GM12864 (cell line): Measurements from ENCODE around the gene KY.

Experiments
- DNase-seq: peaks from one replicate; pipeline ENCODE4 v3.0.0-alpha.2; 2011; ENCODE audit warnings: low read depth
- H3K4me3 ChIP-seq: 2 replicates; pipeline ENCODE4 v1.5.1; 2011; ENCODE audit warnings: mild to moderate bottlenecking, low read depth, low read length, control low read depth
- CTCF ChIP-seq: IDR thresholded peaks from 2 replicates; pipeline ENCODE4 v1.5.1; 2011; ENCODE audit warnings: low read depth, mild to moderate bottlenecking, moderate library complexity, low read length, control low read depth, inconsistent platforms; ENCODE audit errors: missing control alignments

Gene KY

GRCh38 chr3:134672571-134672970 is 21.7 kb upstream of the KY start:
- TF ChIP-seq CTCF, result no peak
- DNase-seq, result no peak

GRCh38 chr3:134667956-134668355 is 17.1 kb upstream of the KY start:
- DNase-seq, result no peak
- TF ChIP-seq CTCF, result no peak
- no peak overlapping the region for H3K4me3 ChIP-seq

More at GRCh38 chr3:134672571-134672970, 21.7 kb upstream of the KY start:
- no peak overlapping the region for H3K4me3 ChIP-seq

GRCh38 chr3:134667406-134667805 is 16.6 kb upstream of the KY start:
- TF ChIP-seq CTCF, result no peak
- DNase-seq, result no peak
- no peak overlapping the region for H3K4me3 ChIP-seq

GRCh38 chr3:134666885-134667284 is 16.1 kb upstream of the KY start:
- TF ChIP-seq CTCF, result no peak
- DNase-seq, result no peak
- no peak overlapping the region for H3K4me3 ChIP-seq

GRCh38 chr3:134666466-134666865 is 15.6 kb upstream of the KY start:
- no peak for TF ChIP-seq CTCF
- DNase-seq, result no peak
- no peak overlapping the region for H3K4me3 ChIP-seq

- no peak for DNase-seq
- H3K4me3 ChIP-seq, result no peak overlapping the region
- no peak for TF ChIP-seq CTCF
Measured at GRCh38 chr3:134666052-134666451, 15.2 kb upstream of the KY start.

- no peak for TF ChIP-seq CTCF
- DNase-seq, result no peak
- no peak overlapping the region for H3K4me3 ChIP-seq
Measured at GRCh38 chr3:134665243-134665642, 14.4 kb upstream of the KY start.
